WTC11 (cell line): ENCODE data around the gene KCND3. TPM values are rescaled to one million over a fixed set of nuclear protein-coding genes. Genes with fewer than 3 reads are reported as not detected.

Experiments
- ATAC-seq: fragments of 200-7000 bp; cut with Tn5 transposase; 2 replicates; pipeline ENCODE4 v1.10.0; 2021; ENCODE audit warnings: mild to moderate bottlenecking, moderate library complexity
- CTCF ChIA-PET: fragments of 300-600 bp; sonication (Branson Sonifier 250); formaldehyde crosslinking; loops from one replicate; lab custom pipeline; 2021; ENCODE audit warnings: antibody characterized with exemption; lab: Charles Lee
- POLR2A ChIA-PET: fragments of 350-600 bp; sonication (Branson Sonifier 250); formaldehyde crosslinking; loops from one replicate; lab custom pipeline; 2021; ENCODE audit warnings: antibody characterized with exemption; lab: Charles Lee
- DNase-seq: peaks from one replicate; pipeline ENCODE4 v3.0.0; 2021; ENCODE audit warnings: low spot score
- H3K27ac Mint-ChIP-seq: 2 replicates; pipeline ENCODE4 v1.8.0; 2021; ENCODE audit warnings: mixed read lengths
- H3K27me3 Mint-ChIP-seq: 2 replicates; pipeline ENCODE4 v1.8.0; 2021; ENCODE audit warnings: low read depth, mild to moderate bottlenecking, moderate library complexity, mixed read lengths
- H3K36me3 Mint-ChIP-seq: 2 replicates; pipeline ENCODE4 v1.8.0; 2021; ENCODE audit warnings: mixed read lengths
- H3K4me1 Mint-ChIP-seq: 2 replicates; pipeline ENCODE4 v1.8.0; 2022; ENCODE audit warnings: mixed read lengths
- H3K4me3 Mint-ChIP-seq: 2 replicates; pipeline ENCODE4 v1.8.0; 2021; ENCODE audit warnings: mild to moderate bottlenecking, moderate library complexity, mixed read lengths
- H3K9me3 Mint-ChIP-seq: 2 replicates; pipeline ENCODE4 v1.8.0; 2021; ENCODE audit warnings: mixed read lengths
- CDX4 ChIP-seq: fragments of 250-450 bp; sonication (Bioruptor Pico); IDR thresholded peaks from 2 replicates; pipeline ENCODE4 v1.9.0; 2021; ENCODE audit warnings: moderate library complexity, mild to moderate bottlenecking, inconsistent platforms, borderline replicate concordance
- CTCF ChIP-seq: fragments of 200-600 bp; IDR thresholded peaks from 2 replicates; pipeline ENCODE4 v1.8.0; 2022; ENCODE audit warnings: antibody characterized with exemption
- E2F4 ChIP-seq: sonication (generic); formaldehyde crosslinking; IDR thresholded peaks from 2 replicates; pipeline ENCODE4 v1.8.1; 2022; ENCODE audit warnings: low read depth, mild to moderate bottlenecking, moderate library complexity, missing genetic modification reagents, borderline replicate concordance
- ERG ChIP-seq: fragments of 250-450 bp; sonication (Bioruptor Pico); IDR thresholded peaks from 2 replicates; pipeline ENCODE4 v1.8.0; 2021; ENCODE audit warnings: mild to moderate bottlenecking
- FOXK1 ChIP-seq: sonication (generic); formaldehyde crosslinking; IDR thresholded peaks from 2 replicates; pipeline ENCODE4 v1.8.0; 2022; ENCODE audit warnings: mild to moderate bottlenecking, moderate library complexity, missing genetic modification reagents
- FOXP4 ChIP-seq: sonication (generic); formaldehyde crosslinking; IDR thresholded peaks from 2 replicates; pipeline ENCODE4 v1.8.0; 2022; ENCODE audit warnings: mild to moderate bottlenecking, missing genetic modification reagents
- IRF2 ChIP-seq: sonication (generic); formaldehyde crosslinking; IDR thresholded peaks from 2 replicates; pipeline ENCODE4 v1.8.0; 2022; ENCODE audit warnings: low read depth, missing genetic modification reagents, borderline replicate concordance
- MYBL2 ChIP-seq: sonication (generic); formaldehyde crosslinking; IDR thresholded peaks from 2 replicates; pipeline ENCODE4 v1.8.1; 2023; ENCODE audit warnings: mild to moderate bottlenecking, moderate library complexity, missing genetic modification reagents
- NFE2L1 ChIP-seq: sonication (generic); formaldehyde crosslinking; IDR thresholded peaks from 2 replicates; pipeline ENCODE4 v1.8.1; 2023; ENCODE audit warnings: missing genetic modification reagents
- OVOL2 ChIP-seq: fragments of 250-450 bp; sonication (Bioruptor Pico); IDR thresholded peaks from 2 replicates; pipeline ENCODE4 v1.9.0; 2021; ENCODE audit warnings: mild to moderate bottlenecking, borderline replicate concordance
- PRDM15 ChIP-seq: sonication (generic); formaldehyde crosslinking; IDR thresholded peaks from 2 replicates; pipeline ENCODE4 v1.8.0; 2022; ENCODE audit warnings: missing genetic modification reagents
- RORB ChIP-seq: fragments of 250-450 bp; sonication (Bioruptor Pico); IDR thresholded peaks from 2 replicates; pipeline ENCODE4 v1.9.0; 2021; ENCODE audit warnings: mild to moderate bottlenecking
- SMAD3 ChIP-seq: sonication (generic); formaldehyde crosslinking; IDR thresholded peaks from 2 replicates; pipeline ENCODE4 v1.8.0; 2022; ENCODE audit warnings: missing genetic modification reagents, mild to moderate bottlenecking, borderline replicate concordance
- SMAD4 ChIP-seq: sonication (generic); formaldehyde crosslinking; IDR thresholded peaks from 2 replicates; pipeline ENCODE4 v1.8.0; 2022; ENCODE audit warnings: mild to moderate bottlenecking, missing genetic modification reagents
- SOX15 ChIP-seq: fragments of 250-450 bp; sonication (Bioruptor Pico); IDR thresholded peaks from 2 replicates; pipeline ENCODE4 v1.9.0; 2021; ENCODE audit warnings: mild to moderate bottlenecking
- ZNF263 ChIP-seq: sonication (generic); formaldehyde crosslinking; IDR thresholded peaks from 2 replicates; pipeline ENCODE4 v1.8.1; 2022; ENCODE audit warnings: low read depth, mild to moderate bottlenecking, moderate library complexity, missing genetic modification reagents
- ZNF423 ChIP-seq: fragments of 250-450 bp; sonication (Bioruptor Pico); IDR thresholded peaks from 2 replicates; pipeline ENCODE4 v2.1.2; 2022; ENCODE audit warnings: mild to moderate bottlenecking, moderate library complexity
- ZNF671 ChIP-seq: fragments of 250-450 bp; sonication (Bioruptor Pico); IDR thresholded peaks from 2 replicates; pipeline ENCODE4 v1.8.0; 2021; ENCODE audit warnings: mild to moderate bottlenecking
- total RNA-seq: library from RNA; stranded (reverse); gene quantifications from 3 replicates; pipeline ENCODE4 v1.2.3, GENCODE V29; 2021

Gene KCND3
- total RNA-seq, 1 experiment from 2014 or later, result 0.35 TPM

- no peak for TF ChIP-seq PRDM15 (CRISPR knock-in tag)
- no peak for TF ChIP-seq NFE2L1 (CRISPR knock-in tag)
- TF ChIP-seq ZNF423 (CRISPR knock-in tag), result no peak
- TF ChIP-seq CTCF, result no peak
- TF ChIP-seq, all 79 proteins: peak for 0
Measured at GRCh38 chr1:111822138-111822537, 167.3 kb downstream of the KCND3 start (continued).

GRCh38 chr1:111821121-111821745, 168.2 kb downstream of the KCND3 start:
- no peak for ATAC-seq
- TF ChIP-seq SOX15 (CRISPR knock-in tag), result no peak
- H3K27me3 Mint-ChIP-seq, result no peaks in the 10 kb centered on the region
- H3K4me3 Mint-ChIP-seq, result no peak overlapping the region
- no peak overlapping the region for H3K27ac Mint-ChIP-seq
- H3K9me3 Mint-ChIP-seq, result peaks cover 10% of the 10 kb centered on the region
- DNase-seq, result no peak
- ChIA-PET CTCF (interaction anchor here (0.5 kb wide), 1 partner anchor 12 kb away, joined by 3 read pairs; no protein-coding TSS in a partner anchor), POLR2A (no interaction called here)
- peaks cover 3% of the 10 kb centered on the region; the same call in 1 of the 2 replicates for H3K4me1 Mint-ChIP-seq
- H3K36me3 Mint-ChIP-seq, result no peaks in the 10 kb centered on the region

GRCh38 chr1:111819566-111820263, 169.8 kb downstream of the KCND3 start:
- H3K9me3 Mint-ChIP-seq, result peaks cover 5% of the 10 kb centered on the region
- ATAC-seq, result no peak

More at GRCh38 chr1:111819566-111820263, 169.8 kb downstream of the KCND3 start:
- Mint-ChIP-seq H3K4me3 (no peak overlapping the region), H3K36me3 (no peaks in the 10 kb centered on the region), H3K4me1 (peaks cover 3% of the 10 kb centered on the region; the same call in 1 of the 2 replicates), H3K27me3 (no peaks in the 10 kb centered on the region), H3K27ac (no peak overlapping the region)
- TF ChIP-seq OVOL2 (CRISPR knock-in tag) (no peak), FOXK1 (CRISPR knock-in tag) (no peak), SMAD3 (CRISPR knock-in tag) (no peak), SMAD4 (CRISPR knock-in tag) (no peak), FOXP4 (no peak), ERG (CRISPR knock-in tag) (no peak), E2F4 (CRISPR knock-in tag) (no peak), MYBL2 (CRISPR knock-in tag) (no peak), ZNF263 (CRISPR knock-in tag) (no peak), ZNF671 (CRISPR knock-in tag) (no peak), CDX4 (CRISPR knock-in tag) (no peak), IRF2 (CRISPR knock-in tag) (no peak), RORB (CRISPR knock-in tag) (no peak)
- POLR2A ChIA-PET, result no interaction called here
- DNase-seq, result no peak
- CTCF ChIA-PET, result interaction anchor here (0.9 to 1.3 kb wide), 2 partner anchors 50 to 338 kb away, joined by 3 to 4 read pairs; no protein-coding TSS in a partner anchor
